SK-N-SH (cell line): ENCODE results near the gene OR2H2. TPM values are rescaled to one million over a fixed set of nuclear protein-coding genes. Genes with fewer than 3 reads are reported as not detected.

Source experiments
- CTCF ChIA-PET: fragments of 300-600, 350-600 bp; formaldehyde crosslinking; extraction: SDS; loops from one replicate; lab custom pipeline; 2021; lab: Yijun Ruan, JAX
- POLR2A ChIA-PET: fragments of 350-600 bp; sonication (Branson Sonifier 250); formaldehyde crosslinking; extraction: SDS; loops from one replicate; lab custom pipeline; 2020; ENCODE audit warnings: antibody characterized with exemption, inconsistent platforms; lab: Yijun Ruan, JAX
- DNase-seq: peaks from one replicate; pipeline ENCODE4 v3.0.0; 2012
- H2AFZ ChIP-seq: fragments of 200-600 bp; sonication (generic); 2 replicates; pipeline ENCODE4 v1.8.1; 2016; ENCODE audit warnings: antibody characterized with exemption, mild to moderate bottlenecking, low read depth
- H3F3A ChIP-seq: fragments of 200-600 bp; sonication (generic); replicated peaks from 2 replicates; pipeline ENCODE3; 2016; ENCODE audit warnings: antibody characterized with exemption, mild to moderate bottlenecking; ENCODE audit not compliant: insufficient read depth
- H3K27ac ChIP-seq, 2 experiments: fragments of 200-500 bp in 1 of 2; fragments of 200-600 bp in 1 of 2; sonication (Bioruptor generic) in 1 of 2; sonication (generic), shearing (Covaris generic) in 1 of 2; 2 replicates each; pipeline versions ENCODE4 v1.5.1 to v1.6.1; 2014 to 2016; ENCODE audit warnings: low read depth in 2 of 2, inconsistent platforms in 1 of 2, low read length in 1 of 2, mild to moderate bottlenecking in 1 of 2, mixed read lengths in 1 of 2
- H3K27me3 ChIP-seq: fragments of 200-600 bp; sonication (generic), shearing (Covaris generic); 2 replicates; pipeline ENCODE4 v1.6.1; 2016; ENCODE audit warnings: mixed run types; ENCODE audit not compliant: insufficient read depth
- H3K36me3 ChIP-seq, 2 experiments: fragments of 200-500 bp in 1 of 2; fragments of 200-600 bp in 1 of 2; sonication (Bioruptor generic) in 1 of 2; sonication (generic) in 1 of 2; replicated peaks in 1 of 2; 2 replicates each; pipeline versions ENCODE3 to v1.5.1; 2014 to 2016; ENCODE audit warnings: low read length in 1 of 2, mild to moderate bottlenecking in 1 of 2; ENCODE audit not compliant: insufficient read depth in 2 of 2, control insufficient read depth in 1 of 2
- H3K4me1 ChIP-seq, 2 experiments: fragments of 200-500 bp in 1 of 2; fragments of 200-600 bp in 1 of 2; sonication (Bioruptor generic) in 1 of 2; sonication (generic), shearing (Covaris generic) in 1 of 2; 2 replicates each; pipeline versions ENCODE4 v1.5.1 to v1.6.1; 2014 to 2016; ENCODE audit warnings: low read depth in 1 of 2, low read length in 1 of 2, mixed run types in 1 of 2; ENCODE audit not compliant: insufficient read depth in 2 of 2, control insufficient read depth in 1 of 2
- H3K4me2 ChIP-seq: fragments of 200-600 bp; sonication (generic), shearing (Covaris generic); 2 replicates; pipeline ENCODE4 v1.6.1; 2017; ENCODE audit warnings: mixed run types
- H3K4me3 ChIP-seq, 2 experiments: fragments of 200-500 bp in 1 of 2; fragments of 200-600 bp in 1 of 2; sonication (Bioruptor generic) in 1 of 2; sonication (generic), shearing (Covaris generic) in 1 of 2; 2 replicates each; pipeline versions ENCODE4 v1.5.1 to v1.8.1; 2014 to 2016; ENCODE audit warnings: low read depth in 2 of 2, inconsistent platforms in 1 of 2, low read length in 1 of 2, mild to moderate bottlenecking in 1 of 2, mixed read lengths in 1 of 2, moderate library complexity in 1 of 2
- H3K79me2 ChIP-seq: fragments of 200-600 bp; sonication (generic); 2 replicates; pipeline ENCODE4 v1.8.1; 2017; ENCODE audit warnings: mild to moderate bottlenecking; ENCODE audit not compliant: insufficient read depth
- H3K9ac ChIP-seq: fragments of 200-600 bp; sonication (generic); 2 replicates; pipeline ENCODE4 v1.6.1; 2017; ENCODE audit warnings: mixed run types
- H3K9me2 ChIP-seq: fragments of 200-600 bp; sonication (generic); 2 replicates; pipeline ENCODE4 v1.6.1; 2017; ENCODE audit warnings: mixed run types
- H3K9me3 ChIP-seq: fragments of 200-600 bp; sonication (generic); 2 replicates; pipeline ENCODE4 v1.6.1; 2017; ENCODE audit warnings: mixed run types, mild to moderate bottlenecking, moderate library complexity
- H4K20me1 ChIP-seq: fragments of 200-600 bp; sonication (generic); 2 replicates; pipeline ENCODE4 v1.6.1; 2017; ENCODE audit warnings: mild to moderate bottlenecking, mixed run types; ENCODE audit not compliant: insufficient read depth
- ELF1 ChIP-seq: IDR thresholded peaks from 2 replicates; pipeline ENCODE4 v1.4.0; 2012
- FOXM1 ChIP-seq: IDR thresholded peaks from 2 replicates; pipeline ENCODE4 v1.4.0; 2012; ENCODE audit warnings: low read depth, mild to moderate bottlenecking
- GABPA ChIP-seq: IDR thresholded peaks from 2 replicates; pipeline ENCODE4 v1.4.0; 2012; ENCODE audit warnings: low read depth, mild to moderate bottlenecking
- JUND ChIP-seq: IDR thresholded peaks from 2 replicates; pipeline ENCODE4 v1.4.0; 2012
- RCOR1 ChIP-seq: fragments of 150-350 bp; IDR thresholded peaks from 2 replicates; pipeline ENCODE4 v1.6.1; 2017; ENCODE audit warnings: antibody characterized with exemption, low read length
- RFX5 ChIP-seq: IDR thresholded peaks from 2 replicates; pipeline ENCODE4 v1.6.1; 2012; ENCODE audit warnings: mild to moderate bottlenecking, improper control_type of control experiment, low read length
- YY1 ChIP-seq: IDR thresholded peaks from 2 replicates; pipeline ENCODE4 v1.4.0; 2012; ENCODE audit warnings: low read depth, mild to moderate bottlenecking
- WGBS: methylation state at CpG from one replicate; pipeline ENCODE4 v1.1.6; 2017; ENCODE audit warnings: low lambda C conversion rate; 5-methylcytosine and 5-hydroxymethylcytosine counted together
- polyA plus RNA-seq, 3 experiments: library from polyadenylated mRNA; depleted of rRNA; stranded (reverse); fragments of >200 nt; gene quantifications; 2 replicates each; pipeline ENCODE4 v1.2.3, GENCODE V29; 2012
- TF ChIP-seq, protein P1 (sequence below): fragments of 150-350 bp; IDR thresholded peaks from 2 replicates; pipeline ENCODE4 v1.6.1; 2016; ENCODE audit warnings: mild to moderate bottlenecking, low read depth, low read length
- TF ChIP-seq, protein P2 (sequence below): IDR thresholded peaks from 2 replicates; pipeline ENCODE4 v1.4.0; 2012; ENCODE audit warnings: low read depth

OR2H2 gene
- polyA plus RNA-seq, 1 of the 3 experiments (the other 2 are of a cell fraction) = not detected

DNA sequence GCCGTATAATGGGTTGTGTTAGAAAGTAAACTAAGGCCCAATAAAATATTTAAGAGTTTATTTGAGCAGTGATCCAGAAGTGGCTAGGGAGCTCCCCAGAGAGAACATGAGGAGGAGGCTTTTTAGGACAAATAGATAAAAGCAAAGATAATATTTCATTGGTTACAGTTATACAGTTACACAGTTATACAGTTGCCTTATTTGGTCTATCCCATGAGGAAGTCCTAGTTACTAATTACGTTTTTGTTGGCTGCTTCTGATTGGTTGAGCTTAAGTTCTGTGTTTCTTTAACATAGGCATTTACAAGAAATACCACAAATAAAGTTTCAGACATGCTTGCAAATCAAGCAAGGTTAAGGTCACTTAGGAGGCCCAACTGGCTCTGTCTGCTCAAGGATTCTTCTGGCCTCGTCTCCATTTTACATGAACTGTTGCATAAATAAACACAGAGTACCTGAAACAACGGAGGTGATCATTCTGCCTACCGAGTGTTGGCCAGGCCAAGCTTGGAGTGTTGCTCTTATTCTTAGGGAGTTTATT lies 32.3 kb upstream of the OR2H2 start:
- no peaks in the 10 kb centered on the region for H3K9me2 ChIP-seq
- WGBS = 20% methylated on average over 5 of the region's 5 CpGs
- DNase-seq = peak; percentile 34

DNA sequence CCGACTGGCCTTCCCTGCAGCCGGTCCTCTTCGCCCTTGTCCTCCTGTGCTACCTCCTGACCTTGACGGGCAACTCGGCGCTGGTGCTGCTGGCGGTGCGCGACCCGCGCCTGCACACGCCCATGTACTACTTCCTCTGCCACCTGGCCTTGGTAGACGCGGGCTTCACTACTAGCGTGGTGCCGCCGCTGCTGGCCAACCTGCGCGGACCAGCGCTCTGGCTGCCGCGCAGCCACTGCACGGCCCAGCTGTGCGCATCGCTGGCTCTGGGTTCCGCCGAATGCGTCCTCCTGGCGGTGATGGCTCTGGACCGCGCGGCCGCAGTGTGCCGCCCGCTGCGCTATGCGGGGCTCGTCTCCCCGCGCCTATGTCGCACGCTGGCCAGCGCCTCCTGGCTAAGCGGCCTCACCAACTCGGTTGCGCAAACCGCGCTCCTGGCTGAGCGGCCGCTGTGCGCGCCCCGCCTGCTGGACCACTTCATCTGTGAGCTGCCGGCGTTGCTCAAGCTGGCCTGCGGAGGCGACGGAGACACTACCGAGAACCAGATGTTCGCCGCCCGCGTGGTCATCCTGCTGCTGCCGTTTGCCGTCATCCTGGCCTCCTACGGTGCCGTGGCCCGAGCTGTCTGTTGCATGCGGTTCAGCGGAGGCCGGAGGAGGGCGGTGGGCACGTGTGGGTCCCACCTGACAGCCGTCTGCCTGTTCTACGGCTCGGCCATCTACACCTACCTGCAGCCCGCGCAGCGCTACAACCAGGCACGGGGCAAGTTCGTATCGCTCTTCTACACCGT lies 31.5 kb upstream of the OR2H2 start:
- POLR2A ChIA-PET = no interaction called here
- no peaks in the 10 kb centered on the region for H4K20me1 ChIP-seq
- no peak overlapping the region for H2AFZ ChIP-seq
- no peaks in the 10 kb centered on the region for H3K9me2 ChIP-seq
- no peaks in the 10 kb centered on the region for H3K9me3 ChIP-seq
- peak overlapping the region; percentile 64 for H3K4me2 ChIP-seq
- CTCF ChIA-PET = no interaction called here
- WGBS = 6% methylated on average over 41 of the region's 83 CpGs
- H3K79me2 ChIP-seq = no peaks in the 10 kb centered on the region
- H3K27ac ChIP-seq = no peak overlapping the region
- H3F3A ChIP-seq = no peaks in the 10 kb centered on the region
- TF ChIP-seq, protein P1, sequence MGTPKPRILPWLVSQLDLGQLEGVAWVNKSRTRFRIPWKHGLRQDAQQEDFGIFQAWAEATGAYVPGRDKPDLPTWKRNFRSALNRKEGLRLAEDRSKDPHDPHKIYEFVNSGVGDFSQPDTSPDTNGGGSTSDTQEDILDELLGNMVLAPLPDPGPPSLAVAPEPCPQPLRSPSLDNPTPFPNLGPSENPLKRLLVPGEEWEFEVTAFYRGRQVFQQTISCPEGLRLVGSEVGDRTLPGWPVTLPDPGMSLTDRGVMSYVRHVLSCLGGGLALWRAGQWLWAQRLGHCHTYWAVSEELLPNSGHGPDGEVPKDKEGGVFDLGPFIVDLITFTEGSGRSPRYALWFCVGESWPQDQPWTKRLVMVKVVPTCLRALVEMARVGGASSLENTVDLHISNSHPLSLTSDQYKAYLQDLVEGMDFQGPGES = no peak
- TF ChIP-seq RCOR1 = no peak
- no peak for TF ChIP-seq JUND
- TF ChIP-seq, protein P2, sequence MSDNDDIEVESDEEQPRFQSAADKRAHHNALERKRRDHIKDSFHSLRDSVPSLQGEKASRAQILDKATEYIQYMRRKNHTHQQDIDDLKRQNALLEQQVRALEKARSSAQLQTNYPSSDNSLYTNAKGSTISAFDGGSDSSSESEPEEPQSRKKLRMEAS = no peak
- no peak for TF ChIP-seq FOXM1
- no peak for TF ChIP-seq YY1
- H3K36me3 ChIP-seq = no peaks in the 10 kb centered on the region
- peaks cover 70% of the 10 kb centered on the region for H3K27me3 ChIP-seq
- DNase-seq = peak; percentile 53
- H3K4me3 ChIP-seq = no peak overlapping the region
- H3K4me1 ChIP-seq = no peaks in the 10 kb centered on the region
- H3K9ac ChIP-seq = no peak overlapping the region

More for the DNA sequence above, 32.3 kb upstream of the OR2H2 start:
- no peak overlapping the region for H3K4me2 ChIP-seq
- no peaks in the 10 kb centered on the region for H3F3A ChIP-seq
- no peaks in the 10 kb centered on the region for H3K9me3 ChIP-seq
- H3K27ac ChIP-seq = no peak overlapping the region
- no peaks in the 10 kb centered on the region for H3K4me1 ChIP-seq
- peaks cover 61% of the 10 kb centered on the region for H3K27me3 ChIP-seq
- POLR2A ChIA-PET = no interaction called here
- no peak overlapping the region for H3K9ac ChIP-seq
- CTCF ChIA-PET = no interaction called here
- H4K20me1 ChIP-seq = no peaks in the 10 kb centered on the region
- no peaks in the 10 kb centered on the region for H3K79me2 ChIP-seq
- no peak overlapping the region for H3K4me3 ChIP-seq
- H3K36me3 ChIP-seq = no peaks in the 10 kb centered on the region
- no peak overlapping the region for H2AFZ ChIP-seq
- peak; percentile 99 for TF ChIP-seq RFX5
- no peak for TF ChIP-seq YY1
- no peak for TF ChIP-seq GABPA
- TF ChIP-seq ELF1 = no peak
- TF ChIP-seq, protein P1 = no peak
